Ovary (tissue), 3 donors: ENCODE measurements around the gene FBP1.

ENCODE experiments used
- CTCF ChIP-seq, 3 donors: fragments of 450-650 bp in 2 of 3; fragments of 200-600 bp in 1 of 3; IDR thresholded peaks; one replicate each; pipeline versions ENCODE4 v1.5.1 to v1.8.0; 2016 to 2022; ENCODE audit warnings: antibody characterized with exemption in 3 of 3, mild to moderate bottlenecking in 1 of 3
- POLR2A ChIP-seq: fragments of 450-650 bp; IDR thresholded peaks from one replicate; pipeline ENCODE4 v1.6.1; 2017; ENCODE audit warnings: antibody characterized with exemption, mild to moderate bottlenecking, moderate library complexity
- donor health status: DM: no; HTN: no; CAD: no.

- TF ChIP-seq CTCF (IDR thresholded peaks at IDR 0.05) (no peak), POLR2A (no peak)
These were observed at the start of gene FBP1 for GRCh38 chr9:94639061-94639998.
